ENCODE measurements around the gene VN1R5. TPM values are rescaled to one million over a fixed set of nuclear protein-coding genes. Genes with fewer than 3 reads are reported as not detected.
"Not testable (repeated sequence)": the region's sequence is repeated elsewhere in the genome, so short reads cannot be mapped to it uniquely, and the experiment has no call there.

Gene VN1R5
- total RNA-seq, 1 donor from 2014 or later: not detected

GRCh38 chr1:247220280-247220679, 35.6 kb upstream of the VN1R5 start:
- not testable (repeated sequence) for H3K27ac ChIP-seq (ENCODE audit: low read depth, low read length); H3K27me3 ChIP-seq (ENCODE audit: control insufficient read depth in 3 of 3, insufficient read depth in 3 of 3, low read length in 3 of 3); H3K4me1 ChIP-seq (ENCODE audit: control insufficient read depth in 3 of 3, insufficient read depth in 3 of 3, low read length in 3 of 3); H3K9ac ChIP-seq (ENCODE audit: low read depth in 1 of 3, low read length in 3 of 3); H3K36me3 ChIP-seq (ENCODE audit: control insufficient read depth in 3 of 3, insufficient read depth in 3 of 3, low read length in 3 of 3); H3K9me3 ChIP-seq (ENCODE audit: control insufficient read depth in 3 of 3, low read length in 3 of 3); H3K4me3 ChIP-seq (ENCODE audit: low read length in 3 of 3)

- Histone ChIP-seq H3K36me3 (ENCODE audit: control insufficient read depth in 3 of 3, insufficient read depth in 3 of 3, low read length in 3 of 3) (no peaks in the 10 kb centered on the region), H3K4me3 (ENCODE audit: low read length in 3 of 3) (no peak overlapping the region), H3K9me3 (ENCODE audit: control insufficient read depth in 3 of 3, low read length in 3 of 3) (no peaks in the 10 kb centered on the region), H3K4me1 (ENCODE audit: control insufficient read depth in 3 of 3, insufficient read depth in 3 of 3, low read length in 3 of 3) (no peaks in the 10 kb centered on the region), H3K27ac (ENCODE audit: low read depth, low read length) (no peak overlapping the region), H3K9ac (ENCODE audit: low read depth in 1 of 3, low read length in 3 of 3) (no peak overlapping the region), H3K27me3 (ENCODE audit: control insufficient read depth in 3 of 3, insufficient read depth in 3 of 3, low read length in 3 of 3) (no peaks in the 10 kb centered on the region)
These were observed 33.0 kb upstream of the VN1R5 start for GRCh38 chr1:247222840-247223239.

- H3K27me3 ChIP-seq (ENCODE audit: control insufficient read depth in 3 of 3, insufficient read depth in 3 of 3, low read length in 3 of 3): no peaks in the 10 kb centered on the region
- no peak overlapping the region for H3K4me3 ChIP-seq (ENCODE audit: low read length in 3 of 3)
- no peaks in the 10 kb centered on the region for H3K36me3 ChIP-seq (ENCODE audit: control insufficient read depth in 3 of 3, insufficient read depth in 3 of 3, low read length in 3 of 3)
- H3K9ac ChIP-seq (ENCODE audit: low read depth in 1 of 3, low read length in 3 of 3): no peak overlapping the region
- H3K27ac ChIP-seq (ENCODE audit: low read depth, low read length): no peak overlapping the region
- no peaks in the 10 kb centered on the region for H3K9me3 ChIP-seq (ENCODE audit: control insufficient read depth in 3 of 3, low read length in 3 of 3)
- H3K4me1 ChIP-seq (ENCODE audit: control insufficient read depth in 3 of 3, insufficient read depth in 3 of 3, low read length in 3 of 3): no peaks in the 10 kb centered on the region
These were observed 31.1 kb upstream of the VN1R5 start for GRCh38 chr1:247224822-247225221.

GRCh38 chr1:247228133-247228532, 27.7 kb upstream of the VN1R5 start:
- no peaks in the 10 kb centered on the region for H3K4me1 ChIP-seq (ENCODE audit: control insufficient read depth in 3 of 3, insufficient read depth in 3 of 3, low read length in 3 of 3)
- no peaks in the 10 kb centered on the region for H3K9me3 ChIP-seq (ENCODE audit: control insufficient read depth in 3 of 3, low read length in 3 of 3)
- H3K27ac ChIP-seq (ENCODE audit: low read depth, low read length): no peak overlapping the region
- no peak overlapping the region for H3K4me3 ChIP-seq (ENCODE audit: low read length in 3 of 3)
- no peaks in the 10 kb centered on the region for H3K27me3 ChIP-seq (ENCODE audit: control insufficient read depth in 3 of 3, insufficient read depth in 3 of 3, low read length in 3 of 3)
- no peak overlapping the region for H3K9ac ChIP-seq (ENCODE audit: low read depth in 1 of 3, low read length in 3 of 3)
- no peaks in the 10 kb centered on the region for H3K36me3 ChIP-seq (ENCODE audit: control insufficient read depth in 3 of 3, insufficient read depth in 3 of 3, low read length in 3 of 3)

- H3K9me3 ChIP-seq (ENCODE audit: control insufficient read depth in 3 of 3, low read length in 3 of 3): peaks cover 0 to 6% (median 0%) of the 10 kb centered on the region in 3 donors
- H3K36me3 ChIP-seq (ENCODE audit: control insufficient read depth in 3 of 3, insufficient read depth in 3 of 3, low read length in 3 of 3): no peaks in the 10 kb centered on the region
- H3K27me3 ChIP-seq (ENCODE audit: control insufficient read depth in 3 of 3, insufficient read depth in 3 of 3, low read length in 3 of 3): no peaks in the 10 kb centered on the region
- no peaks in the 10 kb centered on the region for H3K4me1 ChIP-seq (ENCODE audit: control insufficient read depth in 3 of 3, insufficient read depth in 3 of 3, low read length in 3 of 3)
- no peak overlapping the region for H3K9ac ChIP-seq (ENCODE audit: low read depth in 1 of 3, low read length in 3 of 3)
- H3K27ac ChIP-seq (ENCODE audit: low read depth, low read length): no peak overlapping the region
- H3K4me3 ChIP-seq (ENCODE audit: low read length in 3 of 3): no peak overlapping the region
These were observed 14.2 kb upstream of the VN1R5 start for GRCh38 chr1:247241691-247242090.

GRCh38 chr1:247243524-247244137, 12.2 kb upstream of the VN1R5 start:
- no peaks in the 10 kb centered on the region for H3K36me3 ChIP-seq (ENCODE audit: control insufficient read depth in 3 of 3, insufficient read depth in 3 of 3, low read length in 3 of 3)
- no peaks in the 10 kb centered on the region for H3K27me3 ChIP-seq (ENCODE audit: control insufficient read depth in 3 of 3, insufficient read depth in 3 of 3, low read length in 3 of 3)
- H3K27ac ChIP-seq (ENCODE audit: low read depth, low read length): no peak overlapping the region
- H3K4me1 ChIP-seq (ENCODE audit: control insufficient read depth in 3 of 3, insufficient read depth in 3 of 3, low read length in 3 of 3): no peaks in the 10 kb centered on the region
- H3K4me3 ChIP-seq (ENCODE audit: low read length in 3 of 3): no peak overlapping the region
- H3K9me3 ChIP-seq (ENCODE audit: control insufficient read depth in 3 of 3, low read length in 3 of 3): peaks cover 0 to 6% (median 0%) of the 10 kb centered on the region in 3 donors
- H3K9ac ChIP-seq (ENCODE audit: low read depth in 1 of 3, low read length in 3 of 3): no peak overlapping the region

GRCh38 chr1:247246325-247247115, 9.4 kb upstream of the VN1R5 start:
- Histone ChIP-seq H3K27ac (ENCODE audit: low read depth, low read length) (no peak overlapping the region), H3K9me3 (ENCODE audit: control insufficient read depth in 3 of 3, low read length in 3 of 3) (peaks cover 0 to 6% (median 0%) of the 10 kb centered on the region in 3 donors), H3K4me1 (ENCODE audit: control insufficient read depth in 3 of 3, insufficient read depth in 3 of 3, low read length in 3 of 3) (no peaks in the 10 kb centered on the region), H3K36me3 (ENCODE audit: control insufficient read depth in 3 of 3, insufficient read depth in 3 of 3, low read length in 3 of 3) (no peaks in the 10 kb centered on the region), H3K4me3 (ENCODE audit: low read length in 3 of 3) (no peak overlapping the region), H3K27me3 (ENCODE audit: control insufficient read depth in 3 of 3, insufficient read depth in 3 of 3, low read length in 3 of 3) (no peaks in the 10 kb centered on the region), H3K9ac (ENCODE audit: low read depth in 1 of 3, low read length in 3 of 3) (no peak overlapping the region)

GRCh38 chr1:247247568-247247967, 8.3 kb upstream of the VN1R5 start:
- Histone ChIP-seq H3K36me3 (ENCODE audit: control insufficient read depth in 3 of 3, insufficient read depth in 3 of 3, low read length in 3 of 3) (no peaks in the 10 kb centered on the region), H3K4me3 (ENCODE audit: low read length in 3 of 3) (no peak overlapping the region), H3K27ac (ENCODE audit: low read depth, low read length) (no peak overlapping the region), H3K9me3 (ENCODE audit: control insufficient read depth in 3 of 3, low read length in 3 of 3) (peaks cover 0 to 6% (median 0%) of the 10 kb centered on the region in 3 donors), H3K27me3 (ENCODE audit: control insufficient read depth in 3 of 3, insufficient read depth in 3 of 3, low read length in 3 of 3) (no peaks in the 10 kb centered on the region), H3K9ac (ENCODE audit: low read depth in 1 of 3, low read length in 3 of 3) (no peak overlapping the region), H3K4me1 (ENCODE audit: control insufficient read depth in 3 of 3, insufficient read depth in 3 of 3, low read length in 3 of 3) (no peaks in the 10 kb centered on the region)

- no peaks in the 10 kb centered on the region for H3K4me1 ChIP-seq (ENCODE audit: control insufficient read depth in 3 of 3, insufficient read depth in 3 of 3, low read length in 3 of 3)
- H3K36me3 ChIP-seq (ENCODE audit: control insufficient read depth in 3 of 3, insufficient read depth in 3 of 3, low read length in 3 of 3): no peaks in the 10 kb centered on the region
- H3K27ac ChIP-seq (ENCODE audit: low read depth, low read length): no peak overlapping the region
- H3K9me3 ChIP-seq (ENCODE audit: control insufficient read depth in 3 of 3, low read length in 3 of 3): peaks cover 0 to 4% (median 0%) of the 10 kb centered on the region in 3 donors
- H3K27me3 ChIP-seq (ENCODE audit: control insufficient read depth in 3 of 3, insufficient read depth in 3 of 3, low read length in 3 of 3): no peaks in the 10 kb centered on the region
- H3K9ac ChIP-seq (ENCODE audit: low read depth in 1 of 3, low read length in 3 of 3): no peak overlapping the region
- no peak overlapping the region for H3K4me3 ChIP-seq (ENCODE audit: low read length in 3 of 3)
These were observed 10.2 kb downstream of the VN1R5 start for GRCh38 chr1:247266053-247266452.

GRCh38 chr1:247268390-247269045, 12.6 kb downstream of the VN1R5 start:
- Histone ChIP-seq H3K27ac (ENCODE audit: low read depth, low read length) (no peak overlapping the region), H3K27me3 (ENCODE audit: control insufficient read depth in 3 of 3, insufficient read depth in 3 of 3, low read length in 3 of 3) (no peaks in the 10 kb centered on the region), H3K4me3 (ENCODE audit: low read length in 3 of 3) (no peak overlapping the region), H3K36me3 (ENCODE audit: control insufficient read depth in 3 of 3, insufficient read depth in 3 of 3, low read length in 3 of 3) (no peaks in the 10 kb centered on the region), H3K4me1 (ENCODE audit: control insufficient read depth in 3 of 3, insufficient read depth in 3 of 3, low read length in 3 of 3) (peaks cover 0 to 3% (median 0%) of the 10 kb centered on the region in 3 donors), H3K9me3 (ENCODE audit: control insufficient read depth in 3 of 3, low read length in 3 of 3) (peaks cover 0 to 2% (median 0%) of the 10 kb centered on the region in 3 donors), H3K9ac (ENCODE audit: low read depth in 1 of 3, low read length in 3 of 3) (no peak overlapping the region)
